IPS DF 6.9 (cell line): ENCODE data around the gene POLN.
A peak's percentile ranks its signal among the peaks of the same experiment; 100 is the strongest.

ENCODE experiments used
- DNase-seq: peaks from one replicate; pipeline ENCODE4 v3.0.0-alpha.2; 2013; ENCODE audit warnings: low read depth, low spot score
- H3K27ac ChIP-seq: one replicate; pipeline ENCODE4 v1.5.1; 2013; ENCODE audit warnings: low read length, control low read depth
- H3K27me3 ChIP-seq: 2 replicates; pipeline ENCODE4 v1.6.1; 2013; ENCODE audit warnings: mild to moderate bottlenecking, low read length; ENCODE audit not compliant: control insufficient read depth, insufficient read depth
- H3K36me3 ChIP-seq: 2 replicates; pipeline ENCODE4 v1.6.1; 2013; ENCODE audit warnings: low read length; ENCODE audit not compliant: control insufficient read depth, insufficient read depth
- H3K4me1 ChIP-seq: 2 replicates; pipeline ENCODE4 v1.6.1; 2013; ENCODE audit warnings: low read length; ENCODE audit not compliant: control insufficient read depth, insufficient read depth
- H3K4me3 ChIP-seq: 2 replicates; pipeline ENCODE4 v1.5.1; 2013; ENCODE audit warnings: mild to moderate bottlenecking, low read length
- H3K9me3 ChIP-seq: 2 replicates; pipeline ENCODE4 v1.6.1; 2013; ENCODE audit warnings: low read length, inconsistent platforms; ENCODE audit not compliant: control insufficient read depth, insufficient read depth
- WGBS: extraction: QIAGEN DNeasy Blood & Tissue Kit; methylation state at CpG from one replicate; pipeline ENCODE4 v1.1.7; 2013; ENCODE audit warnings: mixed read lengths, missing lambda C conversion rate; ENCODE audit not compliant: insufficient read length, insufficient coverage; 5-methylcytosine and 5-hydroxymethylcytosine counted together

POLN gene

GRCh38 chr4:2241410-2242353 lies at the start of gene POLN, which contains the start of gene HAUS3:
Gene POLN, minus strand, starts transcription at chr4:2242121. Its CDS starts 12,890 bp downstream, at chr4:2229231.
Gene HAUS3, minus strand, starts transcription at chr4:2242121. Its CDS starts 1,175 bp downstream, at chr4:2240946.
- H3K4me1 ChIP-seq, result no peaks in the 10 kb centered on the region
- H3K36me3 ChIP-seq, result no peaks in the 10 kb centered on the region; the same call in 1 of the 2 replicates
- DNase-seq, result peak; percentile 89
- H3K27ac ChIP-seq, result no peak within 1 kb of the TSS
- no peaks in the 10 kb centered on the region for H3K27me3 ChIP-seq
- peak within 1 kb of the TSS; percentile 88 for H3K4me3 ChIP-seq
- no CpG with 5 or more reads among the region's 88 CpGs for WGBS
- H3K9me3 ChIP-seq, result no peaks in the 10 kb centered on the region

- Histone ChIP-seq H3K27ac (no peak overlapping the region), H3K4me3 (no peak overlapping the region), H3K27me3 (no peaks in the 10 kb centered on the region), H3K36me3 (no peaks in the 10 kb centered on the region), H3K4me1 (no peaks in the 10 kb centered on the region), H3K9me3 (no peaks in the 10 kb centered on the region)
- no peak for DNase-seq
- no CpG with 5 or more reads among the region's 24 CpGs for WGBS
Observed at GRCh38 chr4:2290974-2291704, 49.2 kb upstream of the POLN start.

- Histone ChIP-seq H3K9me3 (no peaks in the 10 kb centered on the region), H3K4me3 (no peak overlapping the region), H3K36me3 (no peaks in the 10 kb centered on the region), H3K4me1 (no peaks in the 10 kb centered on the region), H3K27me3 (no peaks in the 10 kb centered on the region), H3K27ac (no peak overlapping the region)
- no peak for DNase-seq
- WGBS, result no CpG with 5 or more reads among the region's 9 CpGs
Observed at GRCh38 chr4:2290488-2290887, 48.6 kb upstream of the POLN start.

- H3K36me3 ChIP-seq, result no peaks in the 10 kb centered on the region
- no peak for DNase-seq
- no peaks in the 10 kb centered on the region for H3K4me1 ChIP-seq
- WGBS, result no CpG with 5 or more reads among the region's 11 CpGs
- H3K27ac ChIP-seq, result no peak overlapping the region
- H3K9me3 ChIP-seq, result no peaks in the 10 kb centered on the region
- H3K27me3 ChIP-seq, result no peaks in the 10 kb centered on the region
- H3K4me3 ChIP-seq, result no peak overlapping the region
Observed at GRCh38 chr4:2289955-2290333, 48.0 kb upstream of the POLN start.

GRCh38 chr4:2289311-2289954 lies 47.5 kb upstream of the POLN start:
- no CpG with 5 or more reads among the region's 14 CpGs for WGBS
- Histone ChIP-seq H3K36me3 (no peaks in the 10 kb centered on the region), H3K4me1 (no peaks in the 10 kb centered on the region), H3K27ac (no peak overlapping the region), H3K27me3 (no peaks in the 10 kb centered on the region), H3K4me3 (no peak overlapping the region), H3K9me3 (no peaks in the 10 kb centered on the region)
- DNase-seq, result no peak

- H3K27me3 ChIP-seq, result no peaks in the 10 kb centered on the region
- no peak overlapping the region for H3K4me3 ChIP-seq
- DNase-seq, result no peak
- no peaks in the 10 kb centered on the region for H3K36me3 ChIP-seq
- no peak overlapping the region for H3K27ac ChIP-seq
- H3K4me1 ChIP-seq, result no peaks in the 10 kb centered on the region
- no peaks in the 10 kb centered on the region for H3K9me3 ChIP-seq
- no CpG with 5 or more reads among the region's 10 CpGs for WGBS
Observed at GRCh38 chr4:2288051-2288541, 46.2 kb upstream of the POLN start.

- Histone ChIP-seq H3K4me1 (no peaks in the 10 kb centered on the region), H3K36me3 (no peaks in the 10 kb centered on the region), H3K27ac (no peak overlapping the region), H3K27me3 (no peaks in the 10 kb centered on the region), H3K4me3 (no peak overlapping the region), H3K9me3 (no peaks in the 10 kb centered on the region)
- no CpG with 5 or more reads among the region's 9 CpGs for WGBS
- no peak for DNase-seq
Observed at GRCh38 chr4:2287594-2287915, 45.6 kb upstream of the POLN start.

- no CpG with 5 or more reads among the region's 19 CpGs for WGBS
- Histone ChIP-seq H3K27ac (no peak overlapping the region), H3K36me3 (no peaks in the 10 kb centered on the region), H3K4me1 (no peaks in the 10 kb centered on the region), H3K9me3 (no peaks in the 10 kb centered on the region), H3K27me3 (no peaks in the 10 kb centered on the region), H3K4me3 (no peak overlapping the region)
- DNase-seq, result no peak
Observed at GRCh38 chr4:2286904-2287593, 45.1 kb upstream of the POLN start.

- no peak for DNase-seq
- no peaks in the 10 kb centered on the region for H3K36me3 ChIP-seq
- WGBS, result no CpG with 5 or more reads among the region's 27 CpGs
- H3K4me1 ChIP-seq, result no peaks in the 10 kb centered on the region
- no peak overlapping the region for H3K4me3 ChIP-seq
- no peaks in the 10 kb centered on the region for H3K9me3 ChIP-seq
- no peaks in the 10 kb centered on the region for H3K27me3 ChIP-seq
- H3K27ac ChIP-seq, result no peak overlapping the region
Observed at GRCh38 chr4:2285613-2286381, 43.9 kb upstream of the POLN start.
